Sigmoid colon (tissue), 7 donors: Measurements from ENCODE around the gene PDZD4. TPM values are rescaled to one million over a fixed set of nuclear protein-coding genes. Genes with fewer than 3 reads are reported as not detected.
A peak's percentile ranks its signal among the peaks of the same experiment; 100 is the strongest.

Experiments used
- DNase-seq: peaks from one replicate; pipeline ENCODE4 v3.0.0-alpha.2; 2019
- H3K27ac ChIP-seq, 4 donors: fragments of 200-600 bp; sonication (generic); one replicate each; pipeline ENCODE4 v1.5.1; 2016 to 2019; ENCODE audit warnings: mild to moderate bottlenecking in 1 of 4
- H3K27me3 ChIP-seq, 3 donors: fragments of 200-600 bp; sonication (generic); one replicate each; pipeline ENCODE4 v1.5.1; 2019; ENCODE audit warnings: mild to moderate bottlenecking in 1 of 3
- H3K36me3 ChIP-seq, 4 donors: fragments of 200-600 bp; sonication (generic); one replicate each; pipeline ENCODE4 v1.5.1; 2016 to 2019
- H3K4me1 ChIP-seq, 4 donors: fragments of 200-600 bp; sonication (generic); one replicate each; pipeline ENCODE4 v1.5.1; 2017 to 2019
- H3K4me3 ChIP-seq, 4 donors: fragments of 200-600 bp; sonication (generic); one replicate each; pipeline ENCODE4 v1.5.1; 2017 to 2019; ENCODE audit warnings: mild to moderate bottlenecking in 2 of 4, moderate library complexity in 1 of 4
- H3K9me3 ChIP-seq, 4 donors: fragments of 200-600 bp in 3 of 4; sonication (generic) in 3 of 4; one replicate each; pipeline versions ENCODE4 v1.5.1 to v1.6.1; 2013 to 2019
- EP300 ChIP-seq, 4 donors: sonication (generic); formaldehyde crosslinking; IDR thresholded peaks; one replicate each; pipeline ENCODE4 v1.6.1; 2017; ENCODE audit warnings: antibody characterized with exemption in 4 of 4
- POLR2A ChIP-seq, 2 donors: fragments of 450-650 bp; IDR thresholded peaks; one replicate each; pipeline ENCODE4 v1.6.1; 2016; ENCODE audit warnings: antibody characterized with exemption in 2 of 2, mild to moderate bottlenecking in 2 of 2, moderate library complexity in 2 of 2
- POLR2AphosphoS5 ChIP-seq, 4 donors: sonication (generic); formaldehyde crosslinking; IDR thresholded peaks; one replicate each; pipeline ENCODE4 v1.6.1; 2017; ENCODE audit warnings: antibody characterized with exemption in 4 of 4
- WGBS, 2 donors: extraction: QIAGEN DNeasy Blood & Tissue Kit; methylation state at CpG; one replicate each; pipeline ENCODE4 v1.1.7; 2013; 5-methylcytosine and 5-hydroxymethylcytosine counted together
- intact Hi-C: fragments of 100-400 bp; cut with DNase I; formaldehyde crosslinking; loops from one replicate; pipeline ENCODE4 v1.15.1; 2023
- polyA plus RNA-seq, 3 donors: library from polyadenylated mRNA; stranded (reverse); fragments of 200-250 nt; gene quantifications; one replicate each; pipeline ENCODE4 v1.2.3, GENCODE V29; 2013
- total RNA-seq, 4 donors: library from RNA; depleted of rRNA; stranded (reverse); fragments of >200 nt; gene quantifications; one replicate each; pipeline ENCODE4 v1.1.0, GENCODE V29; 2016
- TF ChIP-seq, protein P1 (sequence below), 4 experiments: fragments of 450-650 bp in 3 of 4; fragments of 200-600 bp in 1 of 4; IDR thresholded peaks; one replicate each; pipeline ENCODE4 v1.5.1; 2016 to 2019; ENCODE audit warnings: antibody characterized with exemption in 4 of 4, mild to moderate bottlenecking in 3 of 4, moderate library complexity in 2 of 4
- donor health status: healthy with polysubstance abuse.
- donor health status: Bipolar disorder and iron deficiency.
- donor health status: healthy.

The PDZD4 gene
- total and polyA plus RNA-seq, 7 donors, result 0.46 to 24.4 (median 8.6) TPM

GRCh38 chrX:153766871-153767673, 63.3 kb downstream of the PDZD4 start:
- H3K4me3 ChIP-seq, result peak overlapping the region in 3 of 4 donors; percentile 43 to 51 (median 48)
- no peak for TF ChIP-seq EP300 (IDR thresholded peaks at IDR 0.05)
- no peak for TF ChIP-seq POLR2A (IDR thresholded peaks at IDR 0.05)
- TF ChIP-seq, protein P1, sequence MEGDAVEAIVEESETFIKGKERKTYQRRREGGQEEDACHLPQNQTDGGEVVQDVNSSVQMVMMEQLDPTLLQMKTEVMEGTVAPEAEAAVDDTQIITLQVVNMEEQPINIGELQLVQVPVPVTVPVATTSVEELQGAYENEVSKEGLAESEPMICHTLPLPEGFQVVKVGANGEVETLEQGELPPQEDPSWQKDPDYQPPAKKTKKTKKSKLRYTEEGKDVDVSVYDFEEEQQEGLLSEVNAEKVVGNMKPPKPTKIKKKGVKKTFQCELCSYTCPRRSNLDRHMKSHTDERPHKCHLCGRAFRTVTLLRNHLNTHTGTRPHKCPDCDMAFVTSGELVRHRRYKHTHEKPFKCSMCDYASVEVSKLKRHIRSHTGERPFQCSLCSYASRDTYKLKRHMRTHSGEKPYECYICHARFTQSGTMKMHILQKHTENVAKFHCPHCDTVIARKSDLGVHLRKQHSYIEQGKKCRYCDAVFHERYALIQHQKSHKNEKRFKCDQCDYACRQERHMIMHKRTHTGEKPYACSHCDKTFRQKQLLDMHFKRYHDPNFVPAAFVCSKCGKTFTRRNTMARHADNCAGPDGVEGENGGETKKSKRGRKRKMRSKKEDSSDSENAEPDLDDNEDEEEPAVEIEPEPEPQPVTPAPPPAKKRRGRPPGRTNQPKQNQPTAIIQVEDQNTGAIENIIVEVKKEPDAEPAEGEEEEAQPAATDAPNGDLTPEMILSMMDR (IDR thresholded peaks at IDR 0.05), result no peak
- TF ChIP-seq POLR2AphosphoS5 (IDR thresholded peaks at IDR 0.05), result no peak
- 45 to 84% methylated on average over 56 of the region's 56 CpGs for WGBS, 2 donors
- no peaks in the 10 kb centered on the region for H3K9me3 ChIP-seq
- DNase-seq, result peak; percentile 66
- no peaks in the 10 kb centered on the region for H3K27me3 ChIP-seq
- H3K27ac ChIP-seq, result peak overlapping the region in 3 of 4 donors; percentile 77 to 86 (median 86)
- H3K4me1 ChIP-seq, result peaks cover 0 to 34% (median 16%) of the 10 kb centered on the region in 4 donors
- H3K36me3 ChIP-seq, result peaks cover 0 to 33% (median 0%) of the 10 kb centered on the region in 4 donors
- intact Hi-C loops, result loop anchor here (1.0 kb wide), 1 partner anchor 61 kb away; no protein-coding TSS in a partner anchor

DNA sequence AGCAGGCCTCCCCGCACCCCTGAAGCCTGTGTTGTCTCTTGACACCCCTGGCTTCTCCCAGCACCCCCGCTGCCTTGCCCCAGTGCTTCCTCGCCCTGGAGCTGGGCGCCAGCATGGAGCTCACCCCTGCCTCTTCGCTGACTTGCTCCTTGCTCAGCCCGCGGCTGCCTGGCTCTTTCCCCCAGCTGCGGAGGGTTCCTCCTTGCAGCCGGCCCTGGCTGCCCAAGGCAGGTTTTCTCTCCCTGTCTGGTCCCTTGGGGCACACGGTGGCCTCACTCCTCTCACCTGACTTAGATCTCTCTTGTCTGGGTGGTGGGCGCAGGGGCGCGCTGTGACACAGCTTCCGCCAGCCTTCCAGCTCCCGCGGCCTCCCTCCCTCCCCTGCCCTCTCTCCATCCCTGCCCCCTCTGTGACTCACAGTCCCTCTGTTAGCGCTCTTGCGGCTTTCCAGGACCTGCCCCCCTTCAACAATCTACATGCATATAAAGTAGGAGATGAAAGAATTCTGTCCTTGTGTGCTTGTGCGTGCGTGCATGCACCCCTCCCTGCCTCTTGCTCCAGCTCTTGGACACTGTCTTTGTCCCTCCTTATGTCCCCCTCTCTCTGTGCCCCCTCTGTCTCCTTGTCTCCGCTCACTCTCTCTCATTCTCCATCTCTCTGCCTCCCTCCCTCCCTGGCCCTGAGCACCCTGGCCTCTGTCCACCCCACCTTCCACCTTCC, 64.1 kb downstream of the PDZD4 start:
- DNase-seq, result peak; percentile 77
- peak overlapping the region; percentile 14 to 51 (median 46) for H3K4me3 ChIP-seq
- peaks cover 0 to 34% (median 16%) of the 10 kb centered on the region in 4 donors for H3K4me1 ChIP-seq
- peaks cover 0 to 24% (median 0%) of the 10 kb centered on the region in 4 donors for H3K36me3 ChIP-seq
- H3K9me3 ChIP-seq, result no peaks in the 10 kb centered on the region
- TF ChIP-seq POLR2AphosphoS5 (IDR thresholded peaks at IDR 0.05), result peak; percentile 28 to 74 (median 57)
- TF ChIP-seq POLR2A (IDR thresholded peaks at IDR 0.05), result peak in 1 of 2 donors; percentile 33
- TF ChIP-seq, protein P1 (IDR thresholded peaks at IDR 0.05), result no peak
- 30 to 61% methylated on average over 21 of the region's 21 CpGs for WGBS, 2 donors
- H3K27ac ChIP-seq, result peak overlapping the region; percentile 75 to 86 (median 82)
- no peaks in the 10 kb centered on the region for H3K27me3 ChIP-seq
- intact Hi-C loops, result loop anchor here (1.0 kb wide), 1 partner anchor 62 kb away; no protein-coding TSS in a partner anchor

- Histone ChIP-seq H3K27me3 (no peaks in the 10 kb centered on the region), H3K36me3 (peaks cover 0 to 16% (median 0%) of the 10 kb centered on the region in 4 donors), H3K4me1 (peaks cover 0 to 34% (median 16%) of the 10 kb centered on the region in 4 donors), H3K9me3 (no peaks in the 10 kb centered on the region), H3K27ac (peak overlapping the region; percentile 75 to 86 (median 82)), H3K4me3 (peak overlapping the region; percentile 14 to 51 (median 46))
- peak; percentile 78 for DNase-seq
- WGBS, 2 donors, result 61 to 68% methylated on average over 27 of the region's 27 CpGs
- TF ChIP-seq EP300 (IDR thresholded peaks at IDR 0.05), result no peak
- peak in 1 of 4 donors; percentile 39 for TF ChIP-seq POLR2AphosphoS5 (IDR thresholded peaks at IDR 0.05)
- TF ChIP-seq, protein P1 (IDR thresholded peaks at IDR 0.05), result no peak
- intact Hi-C loops, result loop anchor here (1.0 to 2.0 kb wide), 2 partner anchors 63 to 187 kb away; no protein-coding TSS in a partner anchor
Observed at GRCh38 chrX:153765138-153766079, 64.9 kb downstream of the PDZD4 start.

- H3K27ac ChIP-seq, result peak overlapping the region; percentile 75 to 86 (median 82)
- DNase-seq, result peak; percentile 74
Observed at GRCh38 chrX:153764786-153765137, 65.6 kb downstream of the PDZD4 start.

More at GRCh38 chrX:153764786-153765137, 65.6 kb downstream of the PDZD4 start:
- WGBS, 2 donors, result 73 to 89% methylated on average over 7 of the region's 7 CpGs
- Histone ChIP-seq H3K4me1 (peaks cover 0 to 34% (median 16%) of the 10 kb centered on the region in 4 donors), H3K27me3 (no peaks in the 10 kb centered on the region), H3K36me3 (peaks cover 0 to 9% (median 0%) of the 10 kb centered on the region in 4 donors), H3K4me3 (peak overlapping the region; percentile 14 to 51 (median 46)), H3K9me3 (no peaks in the 10 kb centered on the region)
- intact Hi-C loops, result loop anchor here (2.0 kb wide), 1 partner anchor 188 kb away; no protein-coding TSS in a partner anchor
- TF ChIP-seq, protein P1 (IDR thresholded peaks at IDR 0.05), result no peak
- no peak for TF ChIP-seq POLR2AphosphoS5 (IDR thresholded peaks at IDR 0.05)
- no peak for TF ChIP-seq EP300 (IDR thresholded peaks at IDR 0.05)
- TF ChIP-seq POLR2A (IDR thresholded peaks at IDR 0.05), result no peak
